Thoracic aorta (tissue), 2 donors: Measurements from ENCODE around the gene IL3RA. TPM values are rescaled to one million over a fixed set of nuclear protein-coding genes. Genes with fewer than 3 reads are reported as not detected.
"Not testable (repeated sequence)": the region's sequence is repeated elsewhere in the genome, so short reads cannot be mapped to it uniquely, and the experiment has no call there.

Experiments used
- ATAC-seq: fragments of 150-250 bp; one replicate; pipeline ENCODE4 v1.8.0; 2017; ENCODE audit warnings: low read depth; ENCODE audit not compliant: insufficient number of reproducible peaks, low FRiP score
- DNase-seq: peaks from one replicate; pipeline ENCODE4 v3.0.0-alpha.2; 2020; ENCODE audit warnings: low spot score
- H3K27ac ChIP-seq, 2 donors: fragments of 200-600 bp; sonication (generic); 1 replicate in 1 of 2; 2 replicates in 1 of 2; pipeline ENCODE4 v1.5.1; 2016; ENCODE audit warnings: mild to moderate bottlenecking in 2 of 2, moderate library complexity in 2 of 2
- H3K27me3 ChIP-seq: fragments of 200-600 bp; sonication (generic); replicated peaks from 2 replicates; pipeline ENCODE4 v1.6.0; 2016; ENCODE audit warnings: mild to moderate bottlenecking; ENCODE audit not compliant: insufficient read depth
- H3K36me3 ChIP-seq: fragments of 200-600 bp; sonication (generic); one replicate; pipeline ENCODE4 v1.5.1; 2016
- H3K4me1 ChIP-seq, 2 donors: fragments of 200-600 bp; sonication (generic); 1 replicate in 1 of 2; 2 replicates in 1 of 2; pipeline versions ENCODE4 v1.5.1 to v1.6.0; 2016; ENCODE audit warnings: low read depth in 2 of 2, mild to moderate bottlenecking in 1 of 2; ENCODE audit not compliant: control insufficient read depth in 1 of 2
- H3K4me3 ChIP-seq: fragments of 200-600 bp; sonication (generic); 2 replicates; pipeline ENCODE4 v1.5.1; 2016; ENCODE audit warnings: mild to moderate bottlenecking
- H3K9me3 ChIP-seq: fragments of 200-600 bp; sonication (generic); 2 replicates; pipeline ENCODE4 v1.5.1; 2016
- CTCF ChIP-seq: fragments of 200-600 bp; sonication (generic); IDR thresholded peaks from one replicate; pipeline ENCODE4 v1.5.1; 2019; ENCODE audit warnings: antibody characterized with exemption
- total RNA-seq, 2 donors: library from RNA; depleted of rRNA; stranded (reverse); fragments of >200 nt; gene quantifications; one replicate each; pipeline versions ENCODE4 v1.1.0 to v1.2.3, GENCODE V29; 2016

Gene IL3RA
- total RNA-seq, 2 donors from 2014 or later: 7.3 to 13.5 TPM

GRCh38 chrX:1334854-1335253, 1.7 kb upstream of the IL3RA start:
- ATAC-seq (peak; percentile 26), DNase-seq (no peak)
- no peak for TF ChIP-seq CTCF
- no peaks in the 10 kb centered on the region for H3K4me1 ChIP-seq
- H3K27ac ChIP-seq: no peak overlapping the region
- H3K4me3 ChIP-seq: no peak overlapping the region
- no peaks in the 10 kb centered on the region for H3K27me3 ChIP-seq
- no peaks in the 10 kb centered on the region for H3K9me3 ChIP-seq
- H3K36me3 ChIP-seq: no peaks in the 10 kb centered on the region

- H3K4me3 ChIP-seq: peak overlapping the region; percentile 75
- H3K27me3 ChIP-seq: no peaks in the 10 kb centered on the region
- no peak for TF ChIP-seq CTCF
- H3K27ac ChIP-seq: peak overlapping the region in 1 of 2 donors; percentile 4
- H3K4me1 ChIP-seq: no peaks in the 10 kb centered on the region
- ATAC-seq (no peak), DNase-seq (no peak)
- no peaks in the 10 kb centered on the region for H3K36me3 ChIP-seq
- no peaks in the 10 kb centered on the region for H3K9me3 ChIP-seq
Measured at GRCh38 chrX:1336948-1337779, 579 bp downstream of the IL3RA start.

- Histone ChIP-seq H3K9me3 (no peaks in the 10 kb centered on the region), H3K27me3 (no peaks in the 10 kb centered on the region), H3K4me3 (no peak overlapping the region), H3K4me1 (no peaks in the 10 kb centered on the region), H3K27ac (no peak overlapping the region), H3K36me3 (no peaks in the 10 kb centered on the region)
- DNase-seq: no peak
- ATAC-seq: no peak
- TF ChIP-seq CTCF: no peak
Measured at GRCh38 chrX:1341545-1342184, 5.1 kb downstream of the IL3RA start.

DNA sequence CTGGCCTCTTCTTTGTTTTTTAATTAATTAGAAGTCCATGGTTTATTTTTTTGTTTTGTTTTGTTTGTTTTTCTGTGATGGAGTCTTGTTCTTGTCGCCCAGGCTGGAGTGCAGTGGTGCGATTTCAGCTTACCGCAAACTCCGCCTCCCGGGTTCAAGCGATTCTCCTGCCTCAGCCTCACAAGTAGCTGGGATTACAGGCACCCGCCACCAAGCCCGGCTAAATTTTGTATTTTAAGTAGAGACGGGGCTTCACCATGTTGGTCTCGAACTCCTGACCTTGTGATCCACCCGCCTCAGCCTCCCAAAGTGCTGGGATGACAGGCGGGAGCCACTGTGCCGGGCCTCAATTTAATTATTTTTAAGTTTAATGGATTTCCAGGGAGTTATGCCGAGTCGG, 13.0 kb downstream of the IL3RA start:
- H3K4me3 ChIP-seq, DNase-seq, H3K27ac ChIP-seq, H3K27me3 ChIP-seq, H3K36me3 ChIP-seq, H3K9me3 ChIP-seq, ATAC-seq, H3K4me1 ChIP-seq: not testable (repeated sequence)

GRCh38 chrX:1351981-1352714, 15.6 kb downstream of the IL3RA start:
- DNase-seq (no peak), ATAC-seq (no peak)
- H3K36me3 ChIP-seq: no peaks in the 10 kb centered on the region
- no peaks in the 10 kb centered on the region for H3K4me1 ChIP-seq
- H3K9me3 ChIP-seq: no peaks in the 10 kb centered on the region
- no peak for TF ChIP-seq CTCF
- no peak overlapping the region for H3K27ac ChIP-seq
- H3K27me3 ChIP-seq: no peaks in the 10 kb centered on the region
- no peak overlapping the region for H3K4me3 ChIP-seq
